H4 (cell line): ENCODE measurements around the gene SLC8A1. TPM values are rescaled to one million over a fixed set of nuclear protein-coding genes. Genes with fewer than 3 reads are reported as not detected.
"Not testable (repeated sequence)": the region's sequence is repeated elsewhere in the genome, so short reads cannot be mapped to it uniquely, and the experiment has no call there.

Source experiments
- DNase-seq: peaks from one replicate; pipeline ENCODE4 v3.0.0-alpha.2; 2015; ENCODE audit warnings: low spot score
- total RNA-seq: library from RNA; depleted of rRNA; stranded (reverse); fragments of >200 nt; shearing (Covaris generic); gene quantifications from 2 replicates; pipeline ENCODE4 v1.2.3, GENCODE V29; 2014

SLC8A1 gene
- total RNA-seq, 1 experiment from 2014 or later, result not detected

DNA sequence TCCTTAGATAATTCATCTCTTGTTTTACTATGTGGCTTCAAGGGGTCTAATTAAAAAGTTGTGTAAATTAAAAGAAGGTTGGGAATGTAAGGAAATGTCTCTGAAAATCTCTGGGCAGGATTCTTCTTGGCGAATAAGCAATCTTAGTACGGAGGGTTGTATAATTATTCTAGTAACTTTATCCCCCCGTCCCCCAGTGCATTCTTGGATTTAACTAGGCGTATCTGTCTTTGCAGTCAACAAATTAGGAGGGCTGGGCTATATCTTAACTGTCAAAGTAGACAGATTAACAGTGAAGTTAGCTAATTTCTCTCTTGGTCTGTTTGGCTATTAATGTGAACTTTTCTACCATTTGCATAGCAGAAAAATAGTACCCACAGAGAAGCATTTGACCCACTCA, 343.0 kb downstream of the SLC8A1 start:
- DNase-seq, result no peak

DNA sequence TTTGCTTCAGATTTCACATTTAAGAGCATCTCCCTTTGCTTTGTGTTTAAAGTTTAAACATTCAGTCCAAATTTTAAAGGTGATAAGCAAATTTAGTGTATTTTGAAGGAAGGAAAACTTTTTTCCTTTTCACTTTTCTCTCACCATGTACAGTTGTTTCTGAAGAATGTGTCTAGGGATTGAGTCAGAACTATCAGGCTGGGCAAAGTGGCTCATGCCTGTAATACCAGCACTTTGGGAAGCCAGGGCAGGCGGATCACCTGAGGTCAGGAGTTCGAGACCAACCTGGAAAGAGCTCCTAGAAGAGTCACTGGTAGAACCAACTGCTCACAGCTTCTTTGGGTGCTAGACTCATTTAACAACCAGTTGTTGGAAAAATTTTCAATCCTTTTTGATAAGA, 345.8 kb downstream of the SLC8A1 start:
- DNase-seq, result no peak

DNA sequence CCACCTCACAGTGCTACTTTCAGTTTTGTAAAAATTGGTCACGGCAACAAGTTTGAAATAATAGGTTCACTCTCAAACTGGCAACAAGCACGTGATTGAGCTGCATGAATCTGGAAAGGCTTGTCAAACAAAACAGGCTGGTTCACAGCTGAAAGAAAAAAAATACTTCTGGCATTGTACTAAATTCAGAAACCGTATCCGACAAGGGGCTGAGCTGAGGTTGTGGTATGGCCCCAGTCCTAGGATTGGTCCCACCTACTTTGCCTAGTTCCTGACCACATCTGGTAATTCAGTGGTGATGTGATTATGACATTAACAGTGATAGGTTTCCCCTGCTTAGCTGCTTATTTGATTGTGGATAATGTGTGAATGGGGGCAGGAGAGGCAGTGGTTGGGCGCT, 346.3 kb downstream of the SLC8A1 start:
- DNase-seq, result peak; percentile 81

DNA sequence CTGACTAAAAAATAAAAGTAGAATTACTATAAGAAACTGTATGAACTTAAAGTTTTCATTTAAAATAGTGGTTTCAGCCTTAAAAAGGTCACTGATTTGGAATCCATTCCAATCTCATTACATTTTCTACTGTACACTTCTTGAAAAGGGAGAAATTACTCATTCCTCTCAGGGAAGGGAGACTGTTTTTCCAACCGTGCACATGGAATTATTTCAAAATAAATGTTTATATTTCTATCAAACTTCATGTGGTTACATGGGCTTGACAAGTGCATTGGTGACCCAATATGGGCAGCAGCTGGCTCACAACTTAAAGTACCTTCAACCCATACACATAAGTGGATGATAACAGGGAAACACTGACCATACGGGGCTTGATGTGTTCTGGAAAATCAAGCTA, 348.3 kb downstream of the SLC8A1 start:
- DNase-seq, result peak; percentile 67

DNA sequence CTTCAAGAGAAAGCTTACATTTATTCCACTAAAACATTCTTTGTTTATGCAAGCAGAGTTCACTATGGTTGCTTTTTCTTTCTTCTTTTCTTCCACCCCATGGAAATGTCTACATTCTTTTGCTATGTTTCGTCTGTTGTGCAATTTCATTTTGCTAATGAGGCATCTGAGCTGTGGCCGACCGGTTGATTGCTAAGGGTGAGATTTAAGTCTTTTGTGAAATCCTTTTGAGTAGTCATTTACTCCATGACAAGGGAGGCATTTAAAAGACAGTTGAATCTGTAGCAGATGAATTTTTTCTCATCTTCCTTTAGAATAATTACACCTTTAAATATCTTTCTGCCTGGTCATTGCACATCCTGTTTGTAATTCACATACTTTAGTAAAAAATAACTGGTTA, 348.7 kb downstream of the SLC8A1 start:
- peak; percentile 36 for DNase-seq

DNA sequence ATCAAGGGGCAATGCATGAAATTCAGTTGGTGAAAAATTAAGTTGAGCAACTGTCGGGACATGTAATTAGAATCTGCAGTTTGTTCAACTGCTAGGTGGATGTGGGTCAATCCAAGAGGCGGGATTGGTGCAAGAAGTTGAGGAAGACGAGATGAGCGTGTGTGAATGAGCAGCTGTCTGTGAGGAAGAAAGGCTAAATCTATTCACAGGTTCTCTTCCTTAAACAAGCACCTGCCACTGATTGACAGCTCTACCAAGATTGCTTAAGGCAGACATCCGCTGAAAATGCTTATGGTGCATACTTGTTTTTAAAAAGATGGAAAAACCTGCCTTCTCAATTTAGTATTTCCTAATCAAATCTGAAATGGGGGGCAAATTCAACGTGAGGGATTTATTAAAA, 349.4 kb downstream of the SLC8A1 start:
- DNase-seq, result no peak

DNA sequence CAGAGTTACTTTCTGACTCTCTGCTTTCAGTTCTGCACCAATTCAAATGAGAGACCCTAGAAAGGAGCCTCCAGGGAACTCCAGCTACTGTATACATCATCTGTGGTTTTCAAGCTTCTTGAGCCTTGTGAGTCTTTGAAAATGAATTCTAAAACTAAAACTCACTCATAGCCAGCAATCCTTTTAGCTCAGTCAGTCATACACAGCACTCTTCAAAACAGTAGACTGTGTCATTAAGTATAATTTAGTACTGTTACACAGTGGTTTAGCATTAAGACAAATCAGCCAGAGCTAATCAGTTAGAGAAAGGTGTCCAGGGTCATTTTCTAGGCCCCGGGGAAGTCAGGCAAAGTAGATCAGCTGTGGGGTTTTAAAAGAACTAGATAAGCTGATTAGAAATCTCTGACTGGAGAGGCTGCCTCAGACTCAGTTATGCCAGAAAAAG, 350.7 kb downstream of the SLC8A1 start:
- DNase-seq, result peak; percentile 49

DNA sequence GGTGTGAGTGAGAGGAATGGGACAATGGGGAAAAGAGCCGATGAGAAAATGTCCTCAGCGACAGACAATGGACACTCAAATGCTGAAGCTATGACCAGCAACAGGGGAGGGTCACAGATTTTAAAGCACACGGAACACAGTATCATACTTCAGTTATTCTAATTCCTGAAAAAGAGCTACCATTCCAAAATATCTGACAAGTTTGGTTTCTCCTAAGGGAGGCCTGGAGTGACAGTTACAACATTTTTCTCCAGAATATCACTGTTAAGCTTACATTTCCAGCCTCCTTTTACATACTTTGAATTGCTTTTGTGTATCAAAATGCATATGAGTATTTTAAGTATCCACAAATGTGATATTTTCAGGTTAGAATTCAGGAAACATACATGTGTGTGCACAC, 351.2 kb downstream of the SLC8A1 start:
- no peak for DNase-seq

DNA sequence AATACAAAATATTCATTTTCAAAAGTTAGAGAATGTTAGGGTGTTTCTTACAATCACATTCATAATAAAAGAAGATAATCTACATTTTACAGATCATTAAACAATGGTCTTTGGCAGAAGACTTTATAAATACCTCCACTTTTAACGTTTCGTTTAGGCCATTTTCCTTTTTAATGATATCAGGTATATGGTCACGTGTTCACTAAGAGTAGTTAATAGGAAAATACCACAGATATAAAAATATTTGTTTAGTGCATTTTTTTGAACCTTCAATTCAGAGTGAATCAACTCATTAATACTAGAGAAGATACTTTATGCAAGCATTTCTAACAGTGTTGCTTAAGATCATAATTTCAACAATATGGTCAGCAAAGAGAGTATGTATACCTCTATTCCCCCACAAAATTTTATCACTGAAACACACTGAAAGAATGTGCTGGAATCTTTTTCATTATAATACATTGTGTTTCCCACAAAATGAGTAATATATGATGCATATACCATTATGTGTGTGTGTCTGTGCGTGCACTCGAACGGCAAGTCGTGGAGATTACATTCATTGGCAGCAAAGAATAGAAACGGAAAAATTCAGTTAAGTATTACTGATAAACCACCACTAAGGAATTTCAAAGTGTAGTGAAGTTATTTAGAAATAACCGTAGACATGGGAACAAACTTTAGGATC, 353.0 kb downstream of the SLC8A1 start:
- DNase-seq, result no peak

DNA sequence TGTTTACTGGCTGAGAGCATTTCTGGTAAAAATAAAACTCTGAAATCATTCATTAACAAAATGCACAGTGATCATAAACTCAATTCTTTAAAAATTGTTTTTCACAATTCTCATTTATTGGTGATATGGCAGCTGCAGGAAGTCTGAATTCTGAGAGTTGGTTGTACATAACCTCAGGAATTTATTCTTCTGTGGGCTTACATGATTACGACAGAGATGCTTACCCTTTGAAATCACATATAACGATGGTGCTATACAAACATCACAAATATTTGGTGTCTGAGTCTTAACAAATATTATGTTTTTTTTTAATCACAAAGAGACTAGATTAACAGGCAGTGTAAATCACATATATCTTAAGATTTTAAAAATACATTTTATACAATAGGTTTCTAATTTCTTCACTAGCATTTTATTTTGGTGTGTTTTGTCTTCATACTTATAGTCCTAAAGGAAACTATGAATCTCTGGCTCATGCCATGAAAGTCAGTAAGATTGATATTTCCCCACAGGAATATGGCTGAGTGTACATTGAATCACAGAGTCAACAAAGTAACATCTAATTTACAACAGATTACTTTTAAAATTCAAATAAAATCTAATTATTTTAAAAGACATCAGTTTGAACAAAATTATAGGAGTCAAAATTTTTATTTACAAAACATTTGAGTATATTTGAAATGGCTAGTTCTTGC, 354.1 kb downstream of the SLC8A1 start:
- peak; percentile 36 for DNase-seq

DNA sequence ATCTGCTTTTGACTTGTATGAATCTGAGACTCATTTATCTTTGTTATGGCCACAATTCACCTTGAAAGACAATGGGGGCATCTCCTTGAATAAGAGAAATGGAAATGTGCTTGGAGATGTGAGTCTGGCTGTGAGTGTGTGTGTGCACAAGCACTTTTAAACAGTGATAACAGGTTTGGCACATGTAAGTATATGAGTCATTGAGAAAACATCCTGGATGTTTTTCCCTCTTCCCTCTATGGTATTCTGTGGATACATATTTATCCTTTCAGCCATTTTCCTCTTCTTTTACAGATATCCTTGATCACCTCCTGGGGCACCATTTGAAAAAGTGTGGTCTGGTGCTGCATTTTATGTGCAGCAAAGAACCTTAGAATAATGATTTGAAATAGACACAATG, 355.5 kb downstream of the SLC8A1 start:
- DNase-seq, result peak; percentile 23

DNA sequence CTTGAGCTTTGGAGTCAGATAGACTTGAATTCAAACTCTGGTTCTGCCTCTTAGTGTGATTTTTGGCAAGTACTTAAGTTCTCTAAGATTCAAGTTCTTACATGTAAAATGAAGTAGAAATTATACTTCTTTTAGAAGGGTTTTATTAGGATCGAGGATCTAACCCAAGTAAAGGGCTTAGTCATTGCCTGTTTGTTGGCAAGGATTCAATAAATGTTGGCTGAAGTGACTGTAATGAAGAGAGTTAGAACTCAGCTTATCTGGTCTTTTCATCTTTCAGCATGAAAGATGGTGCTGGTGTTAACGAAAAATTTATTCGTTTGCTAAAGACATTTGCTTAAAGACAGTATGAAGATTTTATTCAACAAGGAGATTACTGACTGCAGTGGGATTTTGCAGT, 356.9 kb downstream of the SLC8A1 start:
- DNase-seq, result peak; percentile 65

DNA sequence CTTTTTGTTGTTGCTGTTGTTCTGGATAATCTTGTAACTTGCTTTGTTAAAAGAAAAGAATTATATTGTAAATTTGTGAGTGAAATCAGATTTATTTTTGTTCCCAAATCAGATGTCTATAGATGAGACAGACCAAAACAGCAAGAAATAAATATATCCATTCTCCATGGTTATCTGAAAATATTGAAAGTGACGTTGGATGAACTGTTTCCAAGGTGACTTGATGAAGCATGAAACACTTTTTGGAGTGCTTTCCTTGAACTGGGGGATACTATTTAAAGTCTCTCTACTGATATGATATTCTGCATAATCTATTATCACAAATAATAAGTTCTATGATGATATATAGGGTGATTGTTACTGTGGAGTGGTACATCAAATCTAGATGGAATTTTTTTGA, 357.4 kb downstream of the SLC8A1 start:
- no peak for DNase-seq

DNA sequence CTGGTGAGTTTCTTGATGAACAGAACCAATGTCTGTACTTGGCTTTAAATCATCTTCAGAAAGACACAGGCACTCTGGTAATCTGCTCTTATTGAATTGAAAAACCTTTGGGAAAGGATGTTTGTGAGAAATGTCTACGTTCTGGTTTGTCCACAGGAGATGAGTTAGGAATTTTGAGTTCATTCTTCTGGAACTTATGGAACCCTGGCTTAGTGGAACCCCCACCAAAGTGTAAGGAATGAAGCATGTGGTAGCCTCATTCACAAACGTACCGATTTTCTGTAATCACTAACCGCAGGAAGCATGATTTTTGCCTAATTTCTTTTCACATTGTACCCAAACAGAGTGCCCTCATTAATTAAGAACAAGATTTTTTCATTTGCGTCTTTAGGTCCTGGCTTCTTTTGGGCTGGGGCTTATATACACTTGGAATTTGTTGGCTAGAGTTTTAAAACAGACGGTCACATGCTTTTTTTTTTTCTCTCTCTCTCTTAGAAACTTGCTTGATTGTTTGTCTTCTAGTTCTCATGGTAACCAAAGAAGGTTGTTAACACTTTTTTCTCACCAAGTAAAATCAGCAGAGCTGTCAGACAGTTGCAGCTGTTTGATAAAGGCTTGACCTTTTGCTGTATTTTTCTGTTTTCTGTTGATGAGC, 358.7 kb downstream of the SLC8A1 start:
- no peak for DNase-seq

DNA sequence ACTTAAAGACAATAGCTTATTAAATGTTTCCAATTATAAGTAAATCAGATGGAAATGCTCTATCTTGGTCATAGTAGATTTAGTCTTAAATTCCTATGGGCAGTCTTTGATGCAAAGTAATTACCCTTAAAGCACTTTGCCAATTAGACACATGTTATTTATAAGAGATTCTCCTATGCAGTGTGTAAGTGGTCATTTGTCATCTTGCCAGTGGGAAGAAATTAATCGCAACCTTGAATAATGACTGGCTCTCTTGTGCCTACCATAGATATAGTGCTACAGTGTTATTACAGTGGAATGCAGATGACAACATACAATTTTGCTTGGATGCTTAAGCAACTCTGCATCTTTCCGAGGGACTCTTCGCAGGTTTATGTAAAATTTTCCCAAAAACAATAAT, 361.8 kb downstream of the SLC8A1 start:
- no peak for DNase-seq

DNA sequence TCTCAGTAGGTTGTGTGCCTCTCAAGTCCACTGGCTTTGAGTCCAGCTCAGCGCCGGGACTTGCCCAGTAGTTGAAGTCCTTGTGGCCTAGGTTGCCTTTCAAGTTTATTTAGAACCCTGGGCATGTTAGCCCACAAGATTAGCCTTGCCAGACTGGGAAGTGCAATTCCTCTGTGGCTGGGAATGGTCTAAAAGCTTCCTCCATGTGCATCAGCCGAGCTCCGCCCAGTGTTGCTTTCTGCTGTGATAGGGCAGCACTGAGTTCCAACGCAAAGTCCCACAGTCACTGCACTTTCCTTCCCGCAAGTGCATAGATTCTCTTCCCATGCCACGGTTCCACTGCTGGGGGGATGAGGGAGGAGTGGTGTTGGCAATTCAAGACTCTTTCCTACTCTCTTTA, 364.0 kb downstream of the SLC8A1 start:
- DNase-seq, result no peak

DNA sequence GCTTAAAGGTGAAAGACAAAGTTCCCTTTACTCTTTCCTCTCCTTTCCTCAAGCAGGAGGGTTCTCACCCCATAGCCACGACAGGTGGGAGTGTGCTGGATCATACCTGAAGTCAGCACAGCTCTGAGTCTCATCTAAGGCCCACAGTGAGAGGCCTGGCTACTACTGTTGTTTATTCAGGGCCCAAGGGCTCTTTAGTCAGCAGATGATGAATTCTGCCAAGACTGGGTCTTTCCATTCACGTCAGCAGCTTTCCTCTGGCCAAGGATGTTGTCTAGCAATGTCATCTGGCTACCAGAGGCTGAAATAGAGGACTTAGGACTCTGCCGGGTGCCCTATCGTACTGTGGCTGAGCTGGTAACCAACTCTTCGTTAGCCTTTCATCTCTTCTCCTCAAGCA, 364.5 kb downstream of the SLC8A1 start:
- DNase-seq, result no peak

DNA sequence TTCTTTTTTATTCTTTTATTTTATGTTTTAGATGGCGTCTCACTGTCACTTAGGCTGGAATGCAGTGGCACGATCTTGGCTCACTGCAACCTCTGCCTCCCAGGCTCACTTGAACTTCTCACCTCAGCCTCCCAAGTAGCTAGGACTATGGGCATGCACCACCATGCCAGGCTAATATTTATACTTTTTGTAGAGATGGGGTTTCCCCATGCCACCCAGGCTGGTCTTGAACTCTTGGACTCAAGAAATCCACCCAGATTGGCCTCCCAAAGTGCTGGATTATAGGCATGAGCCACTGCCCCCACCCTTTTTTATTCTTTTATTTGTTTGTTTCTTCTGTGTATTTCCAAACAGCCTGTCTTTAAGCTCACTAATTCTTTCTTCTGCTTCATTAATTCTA, 366.1 kb downstream of the SLC8A1 start:
- DNase-seq, result no peak

DNA sequence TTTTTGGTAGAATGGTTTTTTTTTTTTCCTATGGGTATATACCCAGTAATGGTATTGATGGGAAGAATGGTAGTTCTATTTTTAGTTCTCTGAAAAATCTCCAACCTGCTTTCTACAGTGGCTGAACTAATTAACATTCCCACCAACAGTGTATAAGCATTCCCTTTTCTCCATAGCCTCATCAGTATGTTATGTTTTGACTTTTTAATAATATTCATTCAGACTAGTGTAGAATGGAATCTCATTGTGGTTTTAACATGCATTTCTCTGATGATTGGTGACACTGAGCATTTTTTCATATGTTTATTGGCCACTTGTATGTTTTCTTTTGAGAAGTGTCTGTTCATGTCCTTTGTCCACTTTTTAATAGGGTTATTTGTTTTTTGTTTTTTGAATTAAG, 378.6 kb downstream of the SLC8A1 start:
- not testable (repeated sequence) for DNase-seq

DNA sequence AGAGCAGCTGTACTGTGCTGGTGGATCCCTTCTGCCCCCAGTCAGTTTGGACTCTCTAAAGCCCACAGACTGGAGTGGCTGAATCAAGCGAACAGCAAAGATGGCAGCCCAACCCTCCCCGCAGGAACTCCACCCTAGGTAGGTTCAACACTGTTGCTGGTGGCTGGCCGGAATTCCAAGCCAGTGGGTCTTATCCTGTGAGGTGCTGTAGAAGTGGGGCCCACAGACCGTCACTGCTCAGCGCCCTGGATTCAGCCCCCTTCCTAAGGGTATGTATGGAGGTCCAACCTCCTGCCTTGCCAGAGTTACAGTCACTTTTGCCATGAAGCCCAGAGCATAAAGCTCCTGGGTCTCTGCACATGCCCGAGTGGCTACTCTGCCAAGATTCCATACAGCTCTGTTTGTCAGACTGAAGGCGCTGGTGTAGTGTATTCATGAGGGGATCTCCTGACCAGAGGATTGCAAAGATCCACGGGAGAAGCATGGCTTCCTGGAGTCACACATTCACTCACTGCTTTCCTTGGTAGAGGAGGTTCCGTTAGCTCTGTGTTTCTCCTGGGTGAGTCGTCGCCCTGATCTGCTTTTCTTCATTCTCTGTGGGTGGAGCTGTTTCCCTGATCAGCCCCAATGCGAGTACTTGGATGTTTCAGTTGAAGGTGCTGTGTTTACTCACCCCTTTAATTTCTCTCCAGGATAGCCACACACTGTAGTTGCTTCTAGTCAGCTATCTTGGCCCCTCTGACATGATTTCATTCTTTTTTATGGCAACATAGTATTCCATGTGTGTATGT, 379.3 kb downstream of the SLC8A1 start:
- DNase-seq, result no peak

DNA sequence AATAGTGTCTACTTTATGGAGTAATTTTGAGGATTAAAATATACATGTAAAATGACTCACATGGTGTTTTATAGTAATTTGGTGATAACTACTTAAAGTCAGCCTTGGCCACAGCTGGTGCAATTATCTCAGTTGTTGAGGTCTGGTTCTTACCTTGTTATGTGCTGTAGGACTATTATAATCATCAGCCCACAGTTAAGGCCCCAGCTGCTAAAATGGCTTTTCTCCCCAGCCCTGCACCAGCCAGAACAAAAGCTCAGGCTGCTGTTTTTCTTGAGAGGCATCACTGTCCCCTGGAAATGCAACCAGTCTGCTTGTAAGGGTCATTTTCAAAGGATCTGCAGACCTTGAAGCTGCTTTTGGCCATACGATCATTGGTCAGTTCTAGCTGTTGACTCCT, 389.5 kb downstream of the SLC8A1 start:
- DNase-seq, result no peak

DNA sequence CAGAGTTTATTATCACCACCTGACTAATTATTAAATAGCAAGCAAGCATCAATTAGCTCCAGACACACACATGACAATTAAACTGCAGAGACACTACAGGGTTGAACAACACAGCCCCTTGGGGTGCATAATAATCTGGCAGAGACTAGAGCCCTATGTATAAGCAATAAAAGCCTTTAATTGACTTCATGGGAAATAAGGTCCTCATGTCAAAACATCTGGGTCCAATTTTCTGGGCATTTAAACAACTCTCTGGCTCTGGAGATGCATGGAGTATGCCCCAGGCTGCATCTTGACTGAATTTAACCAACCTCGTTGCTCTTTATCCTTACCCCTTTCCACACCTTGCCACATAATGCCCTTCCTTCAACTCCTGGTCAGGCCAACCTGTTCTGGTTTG, 402.1 kb downstream of the SLC8A1 start:
- DNase-seq, result no peak
